ENCODE results near the gene CDC5L. TPM values are rescaled to one million over a fixed set of nuclear protein-coding genes. Genes with fewer than 3 reads are reported as not detected.

The CDC5L gene
- total RNA-seq, 1 donor, result 27.2 TPM

GRCh38 chr6:44428682-44429081 lies 41.2 kb downstream of the CDC5L start:
- DNase-seq (ENCODE audit: low read depth), result peak; percentile 40
- TF ChIP-seq CTCF (IDR thresholded peaks at IDR 0.05; ENCODE audit: insufficient read depth, low read length), result no peak
- no peak overlapping the region for H3K4me3 ChIP-seq (ENCODE audit: low read depth, low read length)

- TF ChIP-seq CTCF (IDR thresholded peaks at IDR 0.05; ENCODE audit: insufficient read depth, low read length), result no peak
- DNase-seq (ENCODE audit: low read depth), result peak; percentile 41
- no peak overlapping the region for H3K4me3 ChIP-seq (ENCODE audit: low read depth, low read length)
Observed at GRCh38 chr6:44430326-44430725, 42.8 kb downstream of the CDC5L start.

GRCh38 chr6:44431118-44431725 lies 43.7 kb downstream of the CDC5L start:
- no peak overlapping the region for H3K4me3 ChIP-seq (ENCODE audit: low read depth, low read length)
- DNase-seq (ENCODE audit: low read depth), result peak; percentile 86
- peak; percentile 68 for TF ChIP-seq CTCF (IDR thresholded peaks at IDR 0.05; ENCODE audit: insufficient read depth, low read length)

- H3K4me3 ChIP-seq (ENCODE audit: low read depth, low read length), result no peak overlapping the region
- no peak for DNase-seq (ENCODE audit: low read depth)
- TF ChIP-seq CTCF (IDR thresholded peaks at IDR 0.05; ENCODE audit: insufficient read depth, low read length), result no peak
Observed at GRCh38 chr6:44432227-44432626, 44.7 kb downstream of the CDC5L start.

GRCh38 chr6:44432726-44433125 lies 45.2 kb downstream of the CDC5L start:
- no peak for TF ChIP-seq CTCF (IDR thresholded peaks at IDR 0.05; ENCODE audit: insufficient read depth, low read length)
- no peak overlapping the region for H3K4me3 ChIP-seq (ENCODE audit: low read depth, low read length)
- no peak for DNase-seq (ENCODE audit: low read depth)

- TF ChIP-seq CTCF (IDR thresholded peaks at IDR 0.05; ENCODE audit: insufficient read depth, low read length), result no peak
- no peak overlapping the region for H3K4me3 ChIP-seq (ENCODE audit: low read depth, low read length)
- DNase-seq (ENCODE audit: low read depth), result no peak
Observed at GRCh38 chr6:44435500-44435899, 48.0 kb downstream of the CDC5L start.

GRCh38 chr6:44438827-44439226 lies 51.3 kb downstream of the CDC5L start:
- no peak overlapping the region for H3K4me3 ChIP-seq (ENCODE audit: low read depth, low read length)
- DNase-seq (ENCODE audit: low read depth), result no peak

More at GRCh38 chr6:44438827-44439226, 51.3 kb downstream of the CDC5L start:
- no peak for TF ChIP-seq CTCF (IDR thresholded peaks at IDR 0.05; ENCODE audit: insufficient read depth, low read length)
